ENCODE data around the gene ADI1.
A peak's percentile ranks its signal among the peaks of the same experiment; 100 is the strongest.

The ADI1 gene

GRCh38 chr2:3481736-3482362, 37.5 kb downstream of the ADI1 start:
- no peak for DNase-seq

- DNase-seq, result no peak
These were observed 38.3 kb downstream of the ADI1 start for GRCh38 chr2:3481011-3481400.

GRCh38 chr2:3480352-3481010, 38.9 kb downstream of the ADI1 start:
- DNase-seq, result no peak

- DNase-seq, result no peak
These were observed 39.7 kb downstream of the ADI1 start for GRCh38 chr2:3479430-3480320.

GRCh38 chr2:3478846-3479385, 40.4 kb downstream of the ADI1 start:
- no peak for DNase-seq

GRCh38 chr2:3476985-3477327, 42.4 kb downstream of the ADI1 start:
- DNase-seq, result no peak

- peak in 45 of 58 donors; percentile 4 to 88 (median 56) for DNase-seq
These were observed 42.9 kb downstream of the ADI1 start for GRCh38 chr2:3476321-3476984.

- DNase-seq, result peak in 1 of 58 donors; percentile 42
These were observed 43.6 kb downstream of the ADI1 start for GRCh38 chr2:3475771-3476170.

- no peak for DNase-seq
These were observed 46.4 kb downstream of the ADI1 start for GRCh38 chr2:3472966-3473365.

GRCh38 chr2:3472296-3472695, 47.0 kb downstream of the ADI1 start:
- DNase-seq, result no peak

GRCh38 chr2:3470856-3471737, 48.2 kb downstream of the ADI1 start:
- no peak for DNase-seq

GRCh38 chr2:3470166-3470651, 49.1 kb downstream of the ADI1 start:
- peak in 30 of 58 donors; percentile 14 to 81 (median 42) for DNase-seq

- DNase-seq, result no peak
These were observed 49.8 kb downstream of the ADI1 start for GRCh38 chr2:3469486-3469885.

- DNase-seq, result no peak
These were observed 50.9 kb downstream of the ADI1 start for GRCh38 chr2:3468296-3468988.

- DNase-seq, result no peak
These were observed 51.7 kb downstream of the ADI1 start for GRCh38 chr2:3467654-3468053.

- DNase-seq, result no peak
These were observed 52.4 kb downstream of the ADI1 start for GRCh38 chr2:3466966-3467365.

GRCh38 chr2:3466482-3466863, 52.9 kb downstream of the ADI1 start:
- no peak for DNase-seq

- peak in 1 of 58 donors; percentile 12 for DNase-seq
These were observed 53.4 kb downstream of the ADI1 start for GRCh38 chr2:3465844-3466481.

- peak in 3 of 58 donors; percentile 23 to 39 (median 33) for DNase-seq
These were observed 54.0 kb downstream of the ADI1 start for GRCh38 chr2:3465328-3465727.
